Stimulated activated CD4-positive, alpha-beta T cell treated with anti-CD3 and anti-CD28 coated beads, Interleukin-1b, Interleukin-23, amount 100 ng/mL, for 48 hours (primary cell): ENCODE measurements around the gene PARD3.
"Not testable (repeated sequence)": the region's sequence is repeated elsewhere in the genome, so short reads cannot be mapped to it uniquely, and the experiment has no call there.

Source experiments
- DNase-seq: peaks from one replicate; pipeline ENCODE4 v3.0.0-alpha.2; 2020

The PARD3 gene

DNA sequence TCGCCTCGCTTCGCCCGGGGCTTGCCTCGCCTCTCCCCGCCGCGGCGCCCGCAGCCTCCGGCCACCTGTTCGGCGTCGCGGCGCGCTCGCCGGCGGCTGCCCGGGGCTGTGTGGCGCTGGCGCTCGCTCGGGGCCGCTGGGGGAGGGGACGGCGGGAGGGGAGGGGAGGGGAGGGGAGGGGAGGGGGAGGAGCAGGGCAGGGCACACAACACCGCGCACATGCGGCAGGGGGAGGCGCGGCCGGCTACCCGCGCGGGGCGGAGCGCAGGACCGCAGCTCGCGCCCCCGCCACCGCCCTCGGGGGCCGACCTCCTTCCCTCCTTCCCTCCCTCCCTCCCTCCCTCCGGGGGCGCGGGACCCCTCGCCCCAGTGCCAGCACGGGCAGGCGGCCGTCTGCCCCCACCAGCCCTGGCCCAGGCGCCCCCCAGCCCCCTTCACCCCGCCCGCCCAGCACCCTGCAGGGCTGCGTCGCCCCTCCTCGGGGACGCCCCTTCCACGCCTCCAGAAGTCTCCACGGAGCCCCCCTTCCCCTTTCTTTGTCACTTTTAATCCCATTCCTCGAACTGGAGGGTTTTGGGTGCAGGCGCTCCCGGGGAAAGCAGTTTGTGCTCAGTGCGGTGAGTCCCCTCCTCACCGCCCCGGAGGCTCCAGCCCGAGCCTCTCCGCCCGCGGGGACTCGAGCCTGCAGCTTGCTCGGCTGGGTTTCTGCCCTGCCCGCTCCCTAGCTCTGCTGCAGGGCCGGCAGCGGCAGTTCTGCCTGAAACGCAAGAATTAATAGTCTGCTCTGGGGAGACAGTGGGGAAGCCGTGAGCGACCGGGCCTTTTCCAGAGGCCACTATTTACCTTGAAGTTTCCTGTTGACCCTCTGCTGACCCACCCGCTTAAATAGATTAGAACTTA is at the start of gene PARD3:
PARD3 (minus strand) TSS at position 112 of the 900 bp plus-strand sequence. CDS start 301 bp downstream, outside the sequence.
- peak; percentile 8 for DNase-seq

DNA sequence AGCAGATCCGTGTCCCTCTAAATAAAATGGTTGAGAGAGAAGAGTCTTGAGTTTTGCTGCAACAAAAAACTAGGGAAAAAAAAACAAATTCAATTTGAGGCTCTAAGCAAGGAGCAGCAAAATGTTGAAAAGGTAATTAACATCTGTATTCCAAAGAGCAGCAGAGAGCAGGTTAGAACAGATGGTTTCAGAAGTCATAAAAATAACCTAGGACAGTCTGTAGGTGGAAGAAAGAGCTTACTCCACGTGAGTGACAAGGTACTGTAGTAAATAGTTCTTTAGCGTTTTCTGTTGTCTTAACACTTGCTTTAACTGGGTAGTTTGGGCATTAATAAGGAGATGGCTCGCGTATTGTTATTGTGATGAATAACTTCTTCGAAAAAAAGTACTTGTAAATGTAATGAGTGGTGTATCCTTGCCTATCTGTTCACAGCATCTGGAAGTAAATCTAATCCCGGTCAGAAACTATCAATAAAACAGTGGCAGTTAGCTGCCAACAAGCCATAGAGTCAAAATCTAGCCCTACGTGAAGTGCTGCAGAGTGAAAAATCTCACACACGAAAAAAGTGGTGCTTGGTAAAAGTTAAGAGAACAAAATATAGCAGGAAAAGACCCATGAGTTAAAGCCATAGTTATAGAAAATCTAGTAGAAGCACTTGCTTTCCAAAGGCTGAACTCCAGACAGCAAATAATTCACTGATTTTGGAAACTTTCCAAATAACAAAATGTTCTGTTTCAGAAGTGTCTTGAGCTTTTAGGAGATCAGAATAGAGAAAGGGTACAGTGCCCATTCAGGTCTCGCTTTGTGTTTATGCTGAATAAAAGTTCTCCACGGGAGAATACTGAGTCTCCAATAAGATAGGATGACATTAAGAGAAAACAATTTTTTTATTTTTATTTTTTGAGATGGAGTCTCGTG is 49.3 kb upstream of the PARD3 start:
- no peak for DNase-seq

DNA sequence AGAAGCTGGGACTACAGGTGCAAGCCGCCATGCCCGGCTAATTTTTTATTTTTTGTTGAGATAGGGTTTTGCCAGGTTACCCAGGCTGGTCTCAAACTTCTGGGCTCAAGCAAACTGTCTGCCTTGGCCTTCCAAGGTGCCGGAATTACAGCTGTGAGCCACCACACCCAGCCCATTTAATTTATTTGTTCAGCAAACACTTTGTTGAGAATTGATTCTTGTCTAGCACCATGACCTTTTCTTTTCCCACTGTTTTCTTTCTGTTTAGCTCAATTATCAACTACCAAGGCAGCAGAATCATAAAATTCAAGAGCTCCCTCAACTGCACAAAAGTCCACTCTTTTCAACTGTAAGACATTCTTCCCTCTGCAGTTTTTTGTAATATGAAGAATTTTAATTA is 47.8 kb upstream of the PARD3 start:
- DNase-seq = no peak

DNA sequence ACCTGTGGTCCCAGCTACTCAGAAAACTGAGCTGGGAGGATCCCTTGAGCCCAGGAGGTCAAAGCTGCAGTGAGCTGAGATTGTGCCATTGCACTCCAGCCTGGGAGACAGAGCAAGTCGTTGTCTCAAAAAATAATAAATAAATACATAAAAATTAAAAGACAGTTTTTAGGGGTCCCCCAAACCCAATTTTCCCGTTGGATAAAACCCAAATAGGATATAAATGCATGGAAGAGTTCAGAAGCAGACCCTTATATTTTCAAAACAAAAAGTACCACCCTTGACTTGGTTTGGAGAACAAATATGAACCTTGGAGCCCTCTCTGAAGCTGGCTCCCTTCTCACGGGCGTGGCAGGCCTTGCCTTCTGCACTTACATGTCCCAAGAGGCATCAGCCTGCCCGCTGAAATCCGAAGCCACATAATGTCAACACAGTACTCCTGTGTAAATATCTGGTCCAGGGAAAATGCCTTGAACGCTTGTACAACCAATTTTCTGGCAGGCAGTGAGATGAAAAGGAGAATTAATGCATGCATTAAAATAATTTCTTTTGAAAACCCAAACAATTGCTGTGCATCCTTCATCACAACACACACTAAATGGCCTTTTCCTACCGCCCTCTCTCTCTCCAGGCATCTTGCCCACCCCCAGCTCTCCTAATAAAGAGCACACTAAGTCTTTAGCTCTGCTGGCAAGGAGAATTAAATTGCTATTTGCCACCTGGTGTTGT is 46.4 kb upstream of the PARD3 start:
- no peak for DNase-seq

DNA sequence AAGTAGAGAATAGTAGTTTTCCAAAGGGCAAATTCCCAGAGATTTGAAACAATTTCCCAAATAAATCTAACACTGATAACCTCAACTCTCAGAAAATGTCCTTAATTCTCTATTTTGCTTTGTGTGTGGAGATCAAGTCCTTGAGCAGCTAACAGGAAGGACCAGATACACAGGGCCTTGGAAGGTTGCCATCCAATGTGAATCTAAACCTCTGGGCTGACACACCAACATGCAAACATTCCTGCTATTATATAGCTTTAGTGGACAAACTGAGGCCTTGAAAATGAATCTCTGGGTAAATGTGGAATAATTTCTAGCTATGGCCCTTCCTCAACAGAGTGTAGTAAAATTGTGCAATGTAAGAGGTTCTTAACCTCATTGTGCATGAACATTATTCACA is 44.1 kb upstream of the PARD3 start:
- DNase-seq = no peak

DNA sequence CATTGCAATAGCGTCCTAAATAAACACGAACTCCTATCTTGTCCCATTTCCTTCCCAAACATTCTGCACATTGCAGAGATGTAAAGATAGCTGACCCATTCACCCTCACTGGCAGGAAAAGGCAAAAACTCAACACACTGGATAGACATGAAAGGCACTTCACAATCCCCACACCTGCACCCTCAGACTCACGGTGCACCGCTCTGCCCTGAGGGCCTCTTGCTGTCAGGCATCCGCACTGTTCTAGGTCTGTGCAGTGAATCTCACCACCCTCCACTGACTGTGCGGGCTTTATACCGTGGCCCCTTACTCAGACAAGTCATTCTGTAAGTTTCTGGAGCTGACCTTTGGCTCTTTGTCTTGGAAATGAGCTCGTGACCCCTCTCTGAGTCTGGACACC is 42.9 kb upstream of the PARD3 start:
- DNase-seq = no peak

DNA sequence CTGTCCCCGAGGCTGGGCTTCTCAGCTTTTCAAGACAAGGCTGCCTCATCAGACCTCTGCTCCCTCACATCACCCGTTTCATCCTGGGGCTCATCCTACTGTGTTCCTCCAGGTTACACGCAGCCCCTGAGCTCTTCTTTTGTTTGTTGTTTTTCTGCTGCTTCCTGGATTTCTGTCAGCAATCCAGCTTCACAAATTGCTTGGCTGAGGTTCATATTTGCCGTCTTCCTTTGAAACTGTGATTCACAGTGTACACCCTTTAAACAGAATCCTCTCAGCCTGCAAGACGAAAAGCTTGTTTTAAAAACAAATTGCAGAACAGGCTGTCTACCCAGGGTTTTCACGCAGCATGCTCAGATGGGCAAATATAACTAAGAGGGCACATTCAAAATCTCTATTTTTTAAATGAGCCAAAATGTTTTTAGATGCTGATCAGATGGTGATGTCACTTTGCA is 39.1 kb upstream of the PARD3 start:
- no peak for DNase-seq

DNA sequence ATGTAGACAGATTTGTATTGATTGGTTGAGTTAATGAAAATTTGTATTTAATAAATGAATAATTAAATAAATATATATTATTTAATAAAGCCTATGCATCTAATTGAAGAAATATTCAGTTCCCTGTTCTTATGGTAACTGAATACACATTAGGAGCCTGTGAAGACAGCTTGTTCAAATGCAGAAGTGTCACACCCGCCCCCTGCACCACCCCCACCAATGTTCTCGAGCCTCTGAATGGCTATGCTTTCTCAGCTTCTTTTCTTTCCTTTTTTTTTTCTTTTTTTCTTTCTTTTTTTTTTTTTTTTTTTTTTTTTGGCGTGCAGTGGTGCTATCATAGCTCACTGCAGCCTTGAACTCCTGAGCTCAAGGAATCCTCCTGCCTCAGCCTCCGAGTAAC is 38.3 kb upstream of the PARD3 start:
- DNase-seq = no peak

DNA sequence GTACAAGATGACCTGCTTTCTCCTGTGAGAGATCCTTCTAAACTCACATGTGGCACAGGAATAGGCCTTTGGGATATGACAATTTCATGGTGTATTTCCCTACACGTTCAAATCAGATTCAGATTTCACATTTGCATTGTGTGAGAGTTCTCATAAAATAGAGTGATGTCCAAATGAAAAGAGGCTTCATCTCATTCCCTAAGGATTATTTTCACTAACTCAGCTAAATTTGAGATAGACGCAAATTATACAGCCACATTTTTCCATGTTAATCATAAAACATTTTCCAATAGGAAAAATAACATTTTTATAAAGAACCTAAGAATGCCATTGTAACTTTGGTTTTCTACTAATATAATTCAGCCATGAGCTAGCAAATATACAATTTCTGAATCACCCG is 35.5 kb upstream of the PARD3 start:
- no peak for DNase-seq

DNA sequence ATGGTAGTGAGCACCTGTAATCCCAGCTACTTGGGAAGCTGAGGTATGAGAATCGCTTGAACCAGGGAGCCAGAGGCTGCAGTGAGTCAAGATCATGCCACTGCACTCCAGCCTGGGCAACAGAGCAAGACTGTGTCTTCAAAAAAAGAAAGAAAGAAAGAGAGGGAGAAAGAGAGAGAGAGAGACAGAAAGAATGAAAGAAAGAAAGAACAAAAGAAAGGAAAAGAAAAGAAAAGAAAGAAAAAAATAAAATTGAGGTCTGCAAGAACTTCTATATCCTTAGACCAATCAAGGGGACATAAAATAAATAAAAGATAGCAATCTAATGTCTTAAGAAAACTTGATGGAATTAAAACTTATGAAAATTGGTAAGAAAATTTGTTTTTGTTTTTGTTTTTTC is 34.9 kb upstream of the PARD3 start:
- no peak for DNase-seq

DNA sequence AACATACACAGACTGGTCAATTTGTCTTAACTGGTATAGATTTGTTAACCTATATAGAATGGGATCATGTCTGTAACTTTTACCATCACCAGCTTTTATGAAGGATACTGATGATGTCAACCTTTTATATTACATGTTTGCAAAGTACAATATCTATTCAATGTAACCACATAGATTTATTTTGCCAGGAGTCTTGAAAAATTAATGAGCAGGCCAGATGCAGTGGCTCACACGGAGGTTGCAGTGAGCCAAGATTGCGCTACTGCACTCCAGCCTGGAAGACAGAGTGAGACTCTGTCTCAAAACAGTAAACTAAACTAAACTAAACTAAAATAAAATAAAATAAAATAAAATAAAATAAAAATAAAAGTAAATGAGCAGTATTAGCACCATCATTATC is 30.0 kb upstream of the PARD3 start:
- DNase-seq = no peak

DNA sequence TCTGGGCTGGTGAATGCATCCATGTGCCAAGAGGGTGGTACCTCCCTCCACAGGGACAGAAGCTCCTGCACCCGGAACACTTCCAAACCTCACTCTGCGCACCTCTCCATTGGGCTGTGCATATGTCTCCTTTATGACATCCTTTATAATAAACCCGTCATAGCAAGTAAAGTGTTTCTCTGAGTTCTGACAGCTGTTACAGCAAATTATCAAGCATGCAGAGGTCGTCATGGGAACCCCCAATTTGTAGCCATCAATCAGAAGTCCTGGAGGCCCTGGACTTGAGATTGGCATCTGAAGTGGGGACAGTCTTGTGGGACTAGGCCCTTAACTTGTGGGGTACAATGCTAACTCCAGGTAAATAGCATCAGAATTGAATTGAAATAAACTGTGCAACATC is 29.4 kb upstream of the PARD3 start:
- DNase-seq = no peak

DNA sequence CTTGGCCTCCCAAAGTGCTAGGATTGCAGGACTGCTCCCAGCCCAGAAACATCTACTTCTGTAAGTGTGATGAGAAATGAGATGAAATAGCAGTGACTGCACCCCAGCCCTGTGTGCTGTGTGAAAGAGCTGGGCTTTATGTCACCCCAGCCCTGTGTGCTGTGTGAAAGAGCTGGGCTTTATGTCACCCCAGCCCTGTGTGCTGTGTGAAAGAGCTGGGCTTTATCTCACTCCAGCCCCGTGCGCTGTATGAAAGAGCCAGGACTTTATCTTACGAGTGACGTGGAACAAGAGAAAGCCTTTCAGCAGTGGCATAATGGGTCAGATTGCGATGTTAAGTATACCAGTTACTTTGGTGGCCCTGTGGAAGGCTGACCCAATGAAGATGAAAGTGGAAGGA is 28.4 kb upstream of the PARD3 start:
- not testable (repeated sequence) for DNase-seq

DNA sequence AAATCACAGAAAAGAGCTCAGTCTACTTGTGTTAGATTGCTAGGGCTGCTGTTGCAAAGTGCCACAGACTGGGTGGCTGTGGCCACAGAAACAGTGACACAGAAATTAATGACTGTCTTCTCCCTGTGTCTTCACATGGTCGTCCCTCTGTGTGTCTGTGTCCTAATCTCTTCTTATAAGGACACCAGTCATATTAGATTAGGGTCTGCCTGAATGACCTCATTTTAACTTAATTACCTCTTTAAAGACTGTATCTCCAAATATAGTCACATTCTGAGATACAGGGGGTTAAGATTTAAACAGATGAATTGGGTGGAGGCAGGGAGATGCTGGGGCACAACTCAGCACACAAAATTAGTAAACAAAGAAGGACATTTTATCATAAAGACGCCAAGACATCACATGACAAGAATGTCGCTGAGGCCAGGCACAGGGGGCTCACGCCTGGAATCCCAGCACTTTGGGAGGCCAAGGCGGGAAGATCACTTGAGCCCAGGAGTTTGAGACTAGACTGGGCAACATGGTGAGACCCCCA is 23.3 kb upstream of the PARD3 start:
- no peak for DNase-seq

DNA sequence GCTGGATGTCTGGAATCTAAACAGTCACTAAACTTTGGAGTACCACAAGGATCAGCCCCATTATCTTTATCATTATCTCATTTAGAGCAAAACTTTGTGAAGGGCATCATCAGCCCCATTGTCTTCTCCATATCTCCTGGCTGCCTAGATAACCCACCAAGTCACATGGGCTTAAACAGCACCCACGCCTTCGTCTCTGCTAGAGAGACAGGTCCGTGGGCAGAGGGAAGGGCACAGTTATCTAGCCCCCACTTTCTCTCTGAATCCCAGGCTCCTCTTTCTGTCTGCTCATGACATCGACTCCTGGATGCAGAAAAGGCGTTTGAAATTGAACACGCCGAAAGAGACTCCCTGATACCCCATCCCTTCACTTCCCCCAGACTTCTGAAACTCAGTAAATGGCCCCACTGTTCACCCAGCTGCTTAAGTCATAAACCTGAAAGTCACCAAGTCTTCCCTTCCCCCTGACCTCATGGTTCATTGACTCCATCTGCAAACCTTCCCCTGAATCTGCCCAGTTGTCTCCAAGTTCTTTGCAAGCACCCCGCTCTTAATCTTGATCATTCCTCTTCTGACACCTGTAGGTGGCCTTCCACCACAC is 20.9 kb upstream of the PARD3 start:
- DNase-seq = no peak

DNA sequence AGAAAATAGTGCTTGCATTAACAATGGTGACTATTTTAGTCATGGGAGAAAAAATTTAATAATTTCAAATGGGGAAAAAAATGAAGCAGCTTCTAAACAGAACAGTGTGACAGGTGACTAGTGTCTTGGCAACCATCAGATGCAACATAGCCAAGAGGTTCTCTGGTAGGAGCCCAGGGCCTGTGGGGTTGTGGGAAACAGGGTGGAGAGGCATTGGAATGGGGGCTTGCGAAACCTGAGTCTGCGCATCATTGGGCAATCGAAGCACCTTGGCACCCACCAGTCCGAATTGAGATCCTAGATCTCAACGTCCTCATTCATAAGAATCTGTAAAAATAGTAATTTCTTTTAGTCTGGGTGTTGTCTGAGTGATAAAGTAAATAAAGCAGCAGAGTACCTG is 19.2 kb upstream of the PARD3 start:
- no peak for DNase-seq

DNA sequence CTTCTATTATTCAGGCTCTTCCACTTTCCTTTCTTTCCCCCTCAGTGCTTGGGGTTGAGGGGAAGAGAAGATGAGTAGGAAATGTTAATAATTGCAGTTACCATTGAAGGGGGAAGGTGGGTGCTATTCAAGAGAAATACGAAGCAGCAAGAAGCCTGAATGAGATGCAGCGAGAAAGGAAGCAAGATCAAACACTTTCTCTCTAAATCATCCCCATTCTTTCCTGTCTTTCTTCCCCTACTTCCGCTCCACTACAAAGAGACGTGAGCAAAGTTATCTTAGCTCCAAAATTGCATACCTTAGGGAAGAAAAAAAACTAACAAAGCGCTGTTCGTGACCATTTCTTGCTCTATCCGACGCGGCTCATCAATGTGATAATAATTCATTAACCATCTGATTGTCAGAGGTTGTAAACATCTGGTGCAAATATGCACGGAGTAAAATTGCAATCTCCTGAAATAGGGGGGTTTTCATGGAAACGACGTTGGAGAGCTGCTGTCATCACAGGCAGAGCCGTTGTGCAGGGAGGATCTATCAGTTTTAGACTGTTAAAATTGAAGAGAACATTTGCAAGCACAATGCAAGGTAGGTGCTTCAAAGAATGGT is 15.2 kb upstream of the PARD3 start:
- DNase-seq = no peak

DNA sequence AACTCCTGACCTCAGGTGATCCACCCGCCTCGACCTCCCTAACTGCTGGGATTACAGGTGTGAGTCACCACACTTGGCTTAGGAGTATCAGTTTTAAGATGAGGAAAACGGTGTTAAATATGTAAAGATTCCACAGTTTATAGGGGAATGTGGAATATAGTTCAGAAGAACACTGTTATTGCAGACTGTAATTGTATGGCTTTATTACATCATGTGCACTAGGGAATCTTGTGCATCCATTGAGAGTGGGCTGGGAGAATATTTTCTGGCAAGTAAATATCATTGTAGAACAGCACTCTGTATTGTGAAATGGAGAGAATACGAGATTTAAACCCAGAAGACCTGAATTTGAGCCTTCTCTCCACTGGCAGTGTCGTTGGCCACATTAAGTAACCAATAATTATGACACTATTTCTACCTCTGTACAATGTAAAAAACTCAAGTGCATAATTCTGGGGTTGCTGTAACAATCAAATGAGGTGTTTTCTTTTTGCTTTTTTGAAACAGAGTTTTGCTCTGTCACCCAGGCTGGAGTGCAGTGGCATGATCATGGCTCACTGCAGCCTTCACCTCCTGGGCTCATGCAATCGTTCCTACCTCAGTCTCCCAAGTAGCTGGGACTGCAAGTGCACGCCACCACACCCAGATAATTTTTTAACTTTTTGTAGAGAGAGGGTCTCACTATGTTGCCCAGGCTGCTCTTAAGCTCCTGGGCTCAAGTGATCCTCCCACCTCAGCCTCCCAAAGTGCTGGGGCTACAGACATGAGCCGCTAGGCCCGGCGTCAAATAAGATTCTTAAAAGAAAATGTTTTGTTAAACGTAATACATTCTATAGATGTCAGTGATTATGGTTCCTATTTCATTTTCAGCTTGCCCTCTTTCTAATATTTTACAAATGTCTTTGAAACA is 12.0 kb upstream of the PARD3 start:
- DNase-seq = no peak

DNA sequence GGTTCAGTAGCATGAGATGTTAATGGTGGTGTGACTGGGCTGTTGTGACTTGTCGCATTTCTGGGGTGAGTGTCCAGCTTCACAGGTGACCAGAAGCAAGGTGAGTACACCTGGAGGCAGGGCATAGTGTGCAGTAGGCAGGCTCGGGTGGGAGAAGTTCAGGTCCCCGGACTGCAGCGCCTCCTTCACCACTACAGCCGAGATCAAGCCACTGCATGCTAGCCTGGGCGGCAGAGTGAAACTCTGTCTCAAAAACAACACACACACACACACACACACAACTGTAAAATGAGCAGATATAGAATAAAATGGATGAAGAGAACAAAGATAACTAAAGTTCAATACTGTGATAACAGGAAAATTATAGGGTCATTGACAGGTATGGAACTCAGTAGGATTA is 11.1 kb upstream of the PARD3 start:
- no peak for DNase-seq

DNA sequence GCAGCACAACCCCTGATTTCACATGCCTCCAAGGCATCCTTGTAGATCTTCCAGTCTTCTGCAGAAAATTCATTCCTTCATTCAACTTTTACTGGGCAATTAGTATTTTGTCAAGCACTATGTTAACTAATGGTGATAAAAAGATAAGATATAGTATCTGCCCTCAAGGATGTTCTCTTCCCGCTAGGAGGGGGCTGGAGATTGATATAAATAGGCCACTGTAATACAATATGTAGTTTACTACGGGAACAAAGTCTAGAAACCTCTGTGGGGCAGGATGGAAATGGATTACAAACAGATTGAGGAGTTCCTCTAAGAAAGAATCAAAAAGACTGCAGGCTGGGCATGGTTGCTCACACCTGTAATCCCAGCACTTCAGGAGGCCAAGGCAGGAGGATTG is 10.3 kb upstream of the PARD3 start:
- no peak for DNase-seq

DNA sequence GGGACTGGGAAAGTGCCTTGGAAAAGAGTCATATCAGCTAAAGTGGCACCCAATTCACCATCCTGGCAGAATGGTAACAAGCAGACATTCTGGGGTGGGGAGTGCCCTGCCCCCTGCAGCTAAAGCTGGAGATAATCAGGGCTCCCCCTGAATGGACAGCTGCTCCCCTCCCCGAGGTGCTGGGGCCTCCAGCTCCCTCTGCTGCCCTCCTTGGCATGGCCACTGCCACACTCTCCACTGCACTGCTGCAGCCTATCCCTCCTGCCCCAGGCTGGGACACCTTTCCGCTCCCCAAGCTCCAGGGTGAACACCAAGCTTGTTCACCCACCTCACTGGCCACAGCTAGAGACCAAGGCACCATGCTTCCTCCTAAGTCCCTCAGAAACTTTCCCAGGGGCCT is 9.8 kb upstream of the PARD3 start:
- DNase-seq = no peak
